K562 (cell line): ENCODE data around the gene FMOD. TPM values are rescaled to one million over a fixed set of nuclear protein-coding genes. Genes with fewer than 3 reads are reported as not detected.
A peak's percentile ranks its signal among the peaks of the same experiment; 100 is the strongest.

Source experiments
- BMI1 ChIP-seq: fragments of 150-350 bp; IDR thresholded peaks from 2 replicates; pipeline ENCODE4 v1.6.1; 2014; ENCODE audit warnings: low read length
- HMGN3 ChIP-seq: IDR thresholded peaks from 2 replicates; pipeline ENCODE4 v1.6.1; 2011; ENCODE audit warnings: borderline replicate concordance, low read depth, mild to moderate bottlenecking, mixed read lengths, low read length; ENCODE audit not compliant: insufficient read length; ENCODE audit errors: extremely low read depth
- MTF1 ChIP-seq: fragments of 250-450 bp; sonication (Bioruptor Pico); IDR thresholded peaks from 2 replicates; pipeline ENCODE4 v1.9.0; 2021; ENCODE audit warnings: moderate library complexity, mild to moderate bottlenecking, inconsistent platforms, borderline replicate concordance
- NCOA4 ChIP-seq: fragments of 450-650 bp; IDR thresholded peaks from 2 replicates; pipeline ENCODE4 v1.6.1; 2018; ENCODE audit warnings: mild to moderate bottlenecking; ENCODE audit not compliant: partially characterized antibody
- RB1 ChIP-seq: fragments of 450-650 bp; IDR thresholded peaks from 2 replicates; pipeline ENCODE4 v1.6.1; 2017; ENCODE audit warnings: low read depth, mild to moderate bottlenecking
- SP1 ChIP-seq: sonication (generic); formaldehyde crosslinking; IDR thresholded peaks from 2 replicates; pipeline ENCODE4 v1.8.1; 2022; ENCODE audit warnings: mild to moderate bottlenecking, missing genetic modification reagents
- TOE1 ChIP-seq, 2 experiments: fragments of 450-650 bp in 1 of 2; sonication (generic) in 1 of 2; formaldehyde crosslinking in 1 of 2; IDR thresholded peaks; 2 replicates each; pipeline versions ENCODE4 v1.7.1 to v1.8.0; 2016 to 2022; ENCODE audit warnings: borderline replicate concordance in 2 of 2, mild to moderate bottlenecking in 2 of 2, antibody characterized with exemption in 1 of 2, inconsistent platforms in 1 of 2, low read depth in 1 of 2, missing genetic modification reagents in 1 of 2, moderate library complexity in 1 of 2
- ZC3H8 ChIP-seq: fragments of 450-650 bp; IDR thresholded peaks from 2 replicates; pipeline ENCODE4 v1.6.1; 2017
- polyA plus RNA-seq, 8 experiments: library from polyadenylated mRNA; depleted of rRNA in 4 of 8; stranded (reverse) in 5 of 8; unstranded in 3 of 8; fragments of >200 nt; fragmentation: Nextera tagmentation in 2 of 8; fragmentation: Illumina TruSeq in 1 of 8; extraction: Ambion mirVana in 2 of 8; extraction: Trizol in 1 of 8; gene quantifications; 2 replicates each; pipeline versions ENCODE4 v1.2.1 to v1.2.3, GENCODE V29; 2011 to 2014; ENCODE audit warnings: inconsistent platforms in 1 of 8, missing spikeins in 1 of 8
- total RNA-seq, 7 experiments: library from RNA; depleted of rRNA in 6 of 7; stranded (reverse); fragments of >200 nt in 6 of 7; fragmentation: Illumina TruSeq in 2 of 7; extraction: Trizol in 2 of 7; gene quantifications; 2 replicates each; pipeline versions ENCODE4 v1.2.1 to v1.2.3, GENCODE V29; 2011 to 2021; ENCODE audit warnings: low replicate concordance in 1 of 7
- TF ChIP-seq, protein P1 (sequence below): IDR thresholded peaks from 2 replicates; pipeline ENCODE4 v1.6.1; 2012; ENCODE audit warnings: low read depth, low read length, improper control_type of control experiment, borderline replicate concordance
- TF ChIP-seq, protein P2 (sequence below): fragments of 250-450 bp; sonication (Bioruptor Pico); IDR thresholded peaks from 2 replicates; pipeline ENCODE4 v1.4.0; 2020; ENCODE audit warnings: mild to moderate bottlenecking, moderate library complexity
- TF ChIP-seq, protein P3 (sequence below): fragments of 450-650 bp; IDR thresholded peaks from 2 replicates; pipeline ENCODE4 v1.6.1; 2016; ENCODE audit warnings: low read depth

The FMOD gene
- total and polyA plus RNA-seq, 9 of the 15 experiments (the other 6 are each of a cell fraction or from before 2014, with no cell fraction given): 0.03 to 0.13 (median 0.03) TPM; not detected in 6

- TF ChIP-seq, protein P1, sequence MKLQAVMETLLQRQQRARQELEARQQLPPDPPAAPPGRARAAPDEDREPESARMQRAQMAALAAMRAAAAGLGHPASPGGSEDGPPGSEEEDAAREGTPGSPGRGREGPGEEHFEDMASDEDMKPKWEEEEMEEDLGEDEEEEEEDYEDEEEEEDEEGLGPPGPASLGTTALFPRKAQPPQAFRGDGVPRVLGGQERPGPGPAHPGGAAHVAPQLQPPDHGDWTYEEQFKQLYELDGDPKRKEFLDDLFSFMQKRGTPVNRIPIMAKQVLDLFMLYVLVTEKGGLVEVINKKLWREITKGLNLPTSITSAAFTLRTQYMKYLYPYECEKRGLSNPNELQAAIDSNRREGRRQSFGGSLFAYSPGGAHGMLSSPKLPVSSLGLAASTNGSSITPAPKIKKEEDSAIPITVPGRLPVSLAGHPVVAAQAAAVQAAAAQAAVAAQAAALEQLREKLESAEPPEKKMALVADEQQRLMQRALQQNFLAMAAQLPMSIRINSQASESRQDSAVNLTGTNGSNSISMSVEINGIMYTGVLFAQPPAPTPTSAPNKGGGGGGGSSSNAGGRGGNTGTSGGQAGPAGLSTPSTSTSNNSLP: no peak
- TF ChIP-seq RB1 (no peak), MTF1 (no peak), TOE1 (IDR thresholded peaks at IDR 0.05; ENCODE audit: borderline replicate concordance) (no peak), TOE1 (CRISPR knock-in tag; IDR thresholded peaks at IDR 0.05; ENCODE audit: borderline replicate concordance, low read depth) (no peak; the same call in 1 of the 2 replicates), BMI1 (no peak), ZC3H8 (no peak), HMGN3 (peak; percentile 79), SP1 (CRISPR knock-in tag) (peak; percentile 30; the same call in 1 of the 2 replicates), NCOA4 (no peak)
- TF ChIP-seq, protein P2, sequence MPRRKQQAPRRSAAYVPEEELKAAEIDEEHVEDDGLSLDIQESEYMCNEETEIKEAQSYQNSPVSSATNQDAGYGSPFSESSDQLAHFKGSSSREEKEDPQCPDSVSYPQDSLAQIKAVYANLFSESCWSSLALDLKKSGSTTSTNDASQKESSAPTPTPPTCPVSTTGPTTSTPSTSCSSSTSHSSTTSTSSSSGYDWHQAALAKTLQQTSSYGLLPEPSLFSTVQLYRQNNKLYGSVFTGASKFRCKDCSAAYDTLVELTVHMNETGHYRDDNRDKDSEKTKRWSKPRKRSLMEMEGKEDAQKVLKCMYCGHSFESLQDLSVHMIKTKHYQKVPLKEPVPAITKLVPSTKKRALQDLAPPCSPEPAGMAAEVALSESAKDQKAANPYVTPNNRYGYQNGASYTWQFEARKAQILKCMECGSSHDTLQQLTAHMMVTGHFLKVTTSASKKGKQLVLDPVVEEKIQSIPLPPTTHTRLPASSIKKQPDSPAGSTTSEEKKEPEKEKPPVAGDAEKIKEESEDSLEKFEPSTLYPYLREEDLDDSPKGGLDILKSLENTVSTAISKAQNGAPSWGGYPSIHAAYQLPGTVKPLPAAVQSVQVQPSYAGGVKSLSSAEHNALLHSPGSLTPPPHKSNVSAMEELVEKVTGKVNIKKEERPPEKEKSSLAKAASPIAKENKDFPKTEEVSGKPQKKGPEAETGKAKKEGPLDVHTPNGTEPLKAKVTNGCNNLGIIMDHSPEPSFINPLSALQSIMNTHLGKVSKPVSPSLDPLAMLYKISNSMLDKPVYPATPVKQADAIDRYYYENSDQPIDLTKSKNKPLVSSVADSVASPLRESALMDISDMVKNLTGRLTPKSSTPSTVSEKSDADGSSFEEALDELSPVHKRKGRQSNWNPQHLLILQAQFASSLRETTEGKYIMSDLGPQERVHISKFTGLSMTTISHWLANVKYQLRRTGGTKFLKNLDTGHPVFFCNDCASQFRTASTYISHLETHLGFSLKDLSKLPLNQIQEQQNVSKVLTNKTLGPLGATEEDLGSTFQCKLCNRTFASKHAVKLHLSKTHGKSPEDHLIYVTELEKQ (CRISPR knock-in tag): no peak
- TF ChIP-seq, protein P3, sequence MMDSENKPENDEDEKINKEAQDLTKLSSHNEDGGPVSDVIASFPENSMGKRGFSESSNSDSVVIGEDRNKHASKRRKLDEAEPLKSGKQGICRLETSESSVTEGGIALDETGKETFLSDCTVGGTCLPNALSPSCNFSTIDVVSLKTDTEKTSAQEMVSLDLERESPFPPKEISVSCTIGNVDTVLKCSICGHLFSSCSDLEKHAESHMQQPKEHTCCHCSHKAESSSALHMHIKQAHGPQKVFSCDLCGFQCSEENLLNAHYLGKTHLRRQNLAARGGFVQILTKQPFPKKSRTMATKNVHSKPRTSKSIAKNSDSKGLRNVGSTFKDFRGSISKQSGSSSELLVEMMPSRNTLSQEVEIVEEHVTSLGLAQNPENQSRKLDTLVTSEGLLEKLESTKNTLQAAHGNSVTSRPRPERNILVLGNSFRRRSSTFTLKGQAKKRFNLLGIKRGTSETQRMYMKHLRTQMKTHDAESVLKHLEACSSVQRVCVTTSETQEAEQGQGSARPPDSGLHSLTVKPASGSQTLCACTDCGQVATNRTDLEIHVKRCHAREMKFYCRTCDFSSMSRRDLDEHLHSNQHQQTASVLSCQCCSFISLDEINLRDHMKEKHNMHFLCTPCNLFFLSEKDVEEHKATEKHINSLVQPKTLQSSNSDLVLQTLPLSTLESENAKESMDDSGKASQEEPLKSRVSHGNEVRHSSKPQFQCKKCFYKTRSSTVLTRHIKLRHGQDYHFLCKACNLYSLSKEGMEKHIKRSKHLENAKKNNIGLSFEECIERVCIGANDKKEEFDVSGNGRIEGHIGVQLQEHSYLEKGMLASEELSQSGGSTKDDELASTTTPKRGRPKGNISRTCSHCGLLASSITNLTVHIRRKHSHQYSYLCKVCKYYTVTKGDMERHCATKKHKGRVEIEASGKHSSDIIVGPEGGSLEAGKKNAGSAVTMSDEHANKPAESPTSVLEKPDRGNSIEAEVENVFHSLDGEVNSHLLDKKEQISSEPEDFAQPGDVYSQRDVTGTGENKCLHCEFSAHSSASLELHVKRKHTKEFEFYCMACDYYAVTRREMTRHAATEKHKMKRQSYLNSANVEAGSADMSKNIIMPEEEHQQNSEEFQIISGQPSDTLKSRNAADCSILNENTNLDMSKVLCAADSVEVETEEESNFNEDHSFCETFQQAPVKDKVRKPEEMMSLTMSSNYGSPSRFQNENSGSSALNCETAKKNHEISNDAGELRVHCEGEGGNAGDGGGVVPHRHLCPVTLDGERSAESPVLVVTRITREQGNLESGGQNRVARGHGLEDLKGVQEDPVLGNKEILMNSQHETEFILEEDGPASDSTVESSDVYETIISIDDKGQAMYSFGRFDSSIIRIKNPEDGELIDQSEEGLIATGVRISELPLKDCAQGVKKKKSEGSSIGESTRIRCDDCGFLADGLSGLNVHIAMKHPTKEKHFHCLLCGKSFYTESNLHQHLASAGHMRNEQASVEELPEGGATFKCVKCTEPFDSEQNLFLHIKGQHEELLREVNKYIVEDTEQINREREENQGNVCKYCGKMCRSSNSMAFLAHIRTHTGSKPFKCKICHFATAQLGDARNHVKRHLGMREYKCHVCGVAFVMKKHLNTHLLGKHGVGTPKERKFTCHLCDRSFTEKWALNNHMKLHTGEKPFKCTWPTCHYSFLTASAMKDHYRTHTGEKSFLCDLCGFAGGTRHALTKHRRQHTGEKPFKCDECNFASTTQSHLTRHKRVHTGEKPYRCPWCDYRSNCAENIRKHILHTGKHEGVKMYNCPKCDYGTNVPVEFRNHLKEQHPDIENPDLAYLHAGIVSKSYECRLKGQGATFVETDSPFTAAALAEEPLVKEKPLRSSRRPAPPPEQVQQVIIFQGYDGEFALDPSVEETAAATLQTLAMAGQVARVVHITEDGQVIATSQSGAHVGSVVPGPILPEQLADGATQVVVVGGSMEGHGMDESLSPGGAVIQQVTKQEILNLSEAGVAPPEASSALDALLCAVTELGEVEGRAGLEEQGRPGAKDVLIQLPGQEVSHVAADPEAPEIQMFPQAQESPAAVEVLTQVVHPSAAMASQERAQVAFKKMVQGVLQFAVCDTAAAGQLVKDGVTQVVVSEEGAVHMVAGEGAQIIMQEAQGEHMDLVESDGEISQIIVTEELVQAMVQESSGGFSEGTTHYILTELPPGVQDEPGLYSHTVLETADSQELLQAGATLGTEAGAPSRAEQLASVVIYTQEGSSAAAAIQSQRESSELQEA: no peak
Measured at GRCh38 chr1:203326830-203327683, 23.9 kb downstream of the FMOD start (continued).
